GM21786 (cell line): ENCODE measurements around the gene FREY1.
"Not testable (repeated sequence)": the region's sequence is repeated elsewhere in the genome, so short reads cannot be mapped to it uniquely, and the experiment has no call there.

Experiments
- ATAC-seq: cut with Tn5 transposase; IDR thresholded peaks from one replicate; pipeline ENCODE4 v1.9.1; 2021; ENCODE audit not compliant: unreplicated experiment

Gene FREY1

DNA sequence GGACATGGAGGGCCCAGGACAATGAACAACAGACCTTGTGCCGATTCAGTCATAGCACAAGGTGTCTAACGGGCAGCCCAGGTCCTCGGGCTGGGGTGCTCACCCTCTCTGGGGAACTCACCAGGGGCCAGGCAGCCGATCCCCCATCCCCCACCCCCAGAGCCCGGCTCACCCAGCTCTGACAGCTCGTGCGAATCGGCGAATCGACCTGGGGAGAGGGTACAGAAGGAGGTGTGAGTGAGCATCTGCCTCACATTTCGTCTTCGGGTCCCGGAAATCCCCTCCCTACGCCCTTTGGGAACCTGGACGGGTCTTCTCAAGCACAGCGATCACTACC is 10.2 kb upstream of the FREY1 start:
- ATAC-seq = no peak

DNA sequence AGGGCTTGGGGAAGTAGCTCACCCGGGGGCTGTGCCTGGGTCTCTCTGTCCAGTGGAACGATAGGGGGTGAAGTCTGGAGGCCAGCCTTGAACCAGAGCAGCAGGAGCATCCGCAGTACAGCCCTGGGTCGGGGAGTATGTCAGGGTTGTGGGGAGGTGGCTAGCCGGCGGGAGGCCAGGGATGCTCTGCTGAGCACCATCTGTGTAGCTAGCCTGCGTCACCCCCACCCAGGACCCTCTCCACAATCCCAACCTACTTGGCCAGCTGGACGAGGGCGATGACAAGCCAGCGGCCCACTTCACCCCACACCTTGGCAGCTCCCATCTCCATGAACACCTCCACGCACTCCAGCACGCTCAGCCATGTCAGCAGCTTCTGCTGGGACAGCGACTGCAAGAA is 8.4 kb upstream of the FREY1 start:
- no peak for ATAC-seq

DNA sequence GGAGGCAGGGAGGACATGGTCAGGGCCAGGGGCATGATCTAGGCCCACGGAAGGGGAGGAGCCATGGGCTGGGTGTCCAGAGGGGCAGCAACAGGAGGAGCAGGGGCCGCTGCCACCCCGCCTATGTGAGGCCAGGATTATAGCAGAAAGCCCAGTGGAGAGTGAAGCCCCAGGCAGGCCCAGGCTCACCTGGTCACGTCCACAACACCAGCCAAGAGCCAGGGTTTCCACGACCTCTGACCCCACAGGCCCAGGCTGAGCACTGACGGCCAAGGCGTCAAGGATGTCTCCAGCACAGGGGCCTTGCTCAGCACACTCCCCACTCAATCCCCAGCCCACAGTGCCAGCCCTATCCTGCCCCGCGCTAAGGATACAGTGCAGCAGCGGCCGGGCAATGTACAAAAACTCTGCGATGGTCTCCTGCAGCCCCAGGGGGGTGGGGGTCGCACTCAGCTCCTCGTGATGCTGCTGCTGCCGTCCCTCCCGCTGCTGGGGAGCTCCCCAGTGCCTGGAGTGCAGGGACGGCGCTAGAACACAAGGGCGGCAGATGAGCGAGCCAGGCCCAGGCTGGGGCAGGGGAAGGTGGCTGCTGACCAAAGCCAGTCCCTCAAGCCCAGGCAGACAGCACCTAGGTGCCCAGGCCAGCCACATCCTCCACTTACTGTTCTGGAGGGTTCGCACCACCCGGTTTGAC is 7.0 kb upstream of the FREY1 start:
- no peak for ATAC-seq

DNA sequence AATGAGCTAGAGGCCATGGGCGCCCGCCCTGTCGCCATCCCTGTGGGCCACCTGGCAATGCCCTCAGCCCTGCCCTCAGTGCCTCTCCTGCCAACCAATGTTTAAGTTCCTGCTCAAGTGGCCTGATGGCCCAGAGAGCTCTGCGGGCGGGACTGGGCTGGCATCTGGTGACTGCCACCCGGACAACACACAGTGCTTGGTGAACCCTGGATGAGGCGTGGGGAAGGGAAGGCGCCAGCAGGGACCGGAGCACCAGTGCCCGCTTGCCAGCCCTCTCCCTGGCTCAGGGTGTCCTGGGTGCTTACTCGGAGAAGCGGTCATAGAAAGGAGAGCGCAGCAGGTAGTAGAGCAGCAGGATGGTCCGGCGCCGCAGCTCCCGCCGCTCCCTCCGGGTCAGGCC is 6.4 kb upstream of the FREY1 start:
- ATAC-seq = no peak

DNA sequence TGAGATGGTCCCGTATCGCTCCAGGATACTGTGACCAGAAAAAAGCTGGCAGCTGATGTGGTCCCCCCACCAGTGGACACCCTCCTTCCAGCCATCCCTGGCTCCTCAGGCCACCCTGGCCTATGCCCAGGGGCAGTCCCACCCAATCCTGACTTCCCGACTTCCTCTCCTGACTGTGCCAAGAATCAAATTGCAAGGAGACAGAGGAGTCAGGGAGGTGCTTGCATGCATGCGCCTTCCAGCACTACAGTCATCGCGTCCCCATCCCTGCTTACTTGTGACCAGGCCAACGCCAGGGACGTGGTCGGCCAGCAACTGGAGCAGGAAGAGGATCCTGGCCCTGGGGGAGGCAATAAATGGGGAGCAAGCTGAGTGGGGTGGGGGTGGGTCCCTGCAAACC is 3.6 kb upstream of the FREY1 start:
- no peak for ATAC-seq

DNA sequence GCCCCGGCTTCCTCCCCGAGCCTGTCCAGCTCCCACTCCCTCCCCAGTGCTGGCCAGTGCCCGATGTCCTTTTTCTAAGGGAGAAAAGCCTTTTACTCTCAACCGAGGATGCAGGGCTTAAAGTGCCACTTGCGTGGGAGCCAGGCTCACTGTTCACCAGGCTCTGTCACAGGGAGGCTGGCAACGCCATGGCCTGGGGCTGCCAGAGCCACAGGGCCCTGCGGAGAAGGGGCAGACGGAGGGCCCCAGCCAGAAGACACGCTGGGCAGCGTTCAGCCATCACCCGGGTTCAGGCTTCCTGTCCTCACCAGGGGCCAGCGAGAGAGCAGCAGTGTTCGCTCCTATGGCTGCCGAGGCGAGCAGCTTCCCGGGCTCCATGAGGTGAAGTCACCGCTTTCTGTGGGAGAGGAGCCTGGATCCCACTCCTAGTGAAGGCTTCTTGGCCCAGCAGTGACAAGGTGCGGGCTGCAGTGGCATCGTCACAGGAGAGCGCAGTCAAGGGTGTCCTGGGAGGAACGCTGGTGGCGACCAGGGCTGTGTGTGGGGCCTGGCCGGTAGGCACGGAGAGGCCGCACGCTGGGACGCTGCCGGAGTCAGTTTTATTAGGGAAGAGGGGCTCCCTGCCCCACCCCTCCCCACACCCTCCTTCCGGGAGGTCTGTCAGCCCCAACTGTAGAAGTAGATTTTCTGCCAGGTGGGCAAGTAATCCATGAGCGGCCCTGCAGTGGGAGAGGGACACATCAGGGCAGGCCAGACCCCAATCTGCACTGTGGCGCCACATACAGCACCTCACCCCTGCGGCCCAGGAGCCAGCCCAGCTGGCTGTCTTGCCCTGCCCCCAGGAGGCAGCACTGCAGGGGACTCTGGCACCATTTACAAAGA is 2.8 kb upstream of the FREY1 start:
- no peak for ATAC-seq

DNA sequence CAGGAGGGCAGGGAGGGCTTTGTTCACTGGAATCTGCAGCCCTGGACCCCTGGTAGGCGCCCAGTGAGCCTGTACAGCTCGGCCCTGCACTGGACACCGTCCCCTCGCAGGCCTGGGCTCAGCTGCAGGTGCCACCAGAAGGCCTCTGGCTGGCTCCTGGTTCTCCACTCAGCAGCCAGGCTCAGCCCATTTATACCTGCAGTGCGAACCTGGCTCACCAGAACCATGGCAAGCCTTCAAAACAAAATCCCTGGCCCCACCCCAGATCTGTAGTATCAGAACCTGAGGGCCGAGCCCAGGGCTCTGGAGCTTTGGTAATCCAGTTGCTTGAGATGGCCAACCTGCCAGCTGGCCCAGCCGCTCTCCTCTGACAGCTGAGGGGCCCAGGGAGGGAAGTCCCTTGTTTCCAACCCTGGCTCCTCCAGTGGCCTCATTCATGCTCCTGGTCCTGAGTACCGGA is 870 bp upstream of the FREY1 start:
- no peak for ATAC-seq

DNA sequence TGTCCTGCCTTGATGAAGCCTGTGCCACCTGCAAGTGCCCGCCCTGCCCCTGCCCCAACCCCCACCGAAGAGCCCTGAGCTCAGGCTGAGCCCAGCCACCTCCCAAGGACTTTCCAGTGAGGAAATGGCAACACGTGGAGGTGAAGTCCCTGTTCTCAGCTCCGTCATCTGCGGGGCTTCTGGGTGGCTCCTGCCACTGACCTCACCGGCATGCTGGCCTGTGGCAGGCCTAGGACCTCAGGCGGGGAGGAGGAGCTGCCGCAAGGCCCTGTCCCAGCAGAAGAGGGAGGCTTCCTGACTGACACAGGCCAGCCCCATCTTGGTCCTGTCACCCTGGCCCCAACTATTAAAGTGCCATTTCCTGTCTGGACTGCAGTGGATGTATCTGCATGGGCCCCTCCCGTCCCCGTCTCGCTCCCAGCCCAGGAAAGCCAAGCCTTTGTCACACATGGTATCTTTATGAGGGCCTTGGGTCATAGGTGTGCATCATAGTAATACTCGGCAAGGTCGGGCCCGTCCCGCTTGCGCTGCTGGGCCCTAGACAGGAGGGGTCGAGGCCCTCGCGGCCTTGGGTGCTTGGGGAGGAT is 882 bp downstream of the FREY1 start:
- no peak for ATAC-seq

DNA sequence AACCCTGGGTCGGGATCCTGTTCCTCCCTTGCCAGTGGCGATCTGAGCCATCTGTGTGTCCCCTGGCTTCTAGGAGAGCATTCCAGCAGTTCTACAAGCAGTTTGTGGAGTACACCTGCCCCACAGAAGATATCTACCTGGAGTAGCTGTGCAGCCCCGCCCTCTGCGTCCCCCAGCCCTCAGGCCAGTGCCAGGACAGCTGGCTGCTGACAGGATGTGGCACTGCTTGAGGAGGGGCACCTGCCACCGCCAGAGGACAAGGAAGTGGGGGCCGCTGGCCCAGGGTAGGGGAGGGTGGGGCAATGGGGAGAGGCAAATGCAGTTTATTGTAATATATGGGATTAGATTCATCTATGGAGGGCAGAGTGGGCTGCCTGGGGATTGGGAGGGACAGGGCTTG is 1.5 kb downstream of the FREY1 start:
- ATAC-seq = not testable (repeated sequence)

DNA sequence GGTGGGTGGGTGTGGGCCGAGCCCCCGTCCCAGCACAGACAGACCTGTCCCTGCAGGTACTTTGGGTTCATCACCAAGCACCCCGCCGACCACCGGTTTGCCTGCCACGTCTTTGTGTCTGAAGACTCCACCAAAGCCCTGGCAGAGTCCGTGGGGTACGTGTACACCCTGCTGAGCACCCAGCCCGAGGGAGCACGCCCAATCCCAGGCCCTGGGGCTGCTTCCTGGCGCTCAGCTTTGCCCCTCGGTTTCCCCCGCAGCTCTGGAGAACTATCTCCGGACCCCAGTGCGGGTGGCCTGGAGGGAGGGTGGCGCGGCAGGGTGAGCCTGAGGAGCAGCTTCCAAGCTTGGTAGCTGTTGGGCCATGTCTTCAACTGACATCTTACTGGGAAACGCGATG is 2.0 kb downstream of the FREY1 start:
- no peak for ATAC-seq

DNA sequence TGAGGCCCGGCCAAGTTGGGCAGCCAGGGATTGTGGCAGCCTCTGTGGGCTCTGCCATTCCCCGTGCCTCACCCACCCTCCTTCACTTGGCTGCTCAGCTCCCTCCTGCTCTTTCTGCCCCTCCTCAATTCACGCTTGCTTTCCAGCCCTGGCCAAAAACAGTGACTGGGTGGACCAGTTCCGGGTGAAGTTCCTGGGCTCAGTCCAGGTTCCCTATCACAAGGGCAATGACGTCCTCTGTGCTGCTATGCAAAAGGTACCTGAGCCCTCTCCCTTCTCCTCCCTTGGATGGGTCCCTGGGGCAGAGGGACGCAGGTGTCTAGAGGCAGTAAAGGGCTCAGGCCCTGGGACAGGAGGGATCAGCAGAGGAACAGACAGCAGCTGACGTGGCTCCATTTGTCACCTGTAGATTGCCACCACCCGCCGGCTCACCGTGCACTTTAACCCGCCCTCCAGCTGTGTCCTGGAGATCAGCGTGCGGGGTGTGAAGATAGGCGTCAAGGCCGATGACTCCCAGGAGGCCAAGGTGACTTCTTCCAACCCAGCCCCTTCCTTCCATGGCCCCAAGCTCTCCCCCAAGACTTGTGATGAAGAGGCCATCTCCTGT is 2.7 kb downstream of the FREY1 start:
- no peak for ATAC-seq

DNA sequence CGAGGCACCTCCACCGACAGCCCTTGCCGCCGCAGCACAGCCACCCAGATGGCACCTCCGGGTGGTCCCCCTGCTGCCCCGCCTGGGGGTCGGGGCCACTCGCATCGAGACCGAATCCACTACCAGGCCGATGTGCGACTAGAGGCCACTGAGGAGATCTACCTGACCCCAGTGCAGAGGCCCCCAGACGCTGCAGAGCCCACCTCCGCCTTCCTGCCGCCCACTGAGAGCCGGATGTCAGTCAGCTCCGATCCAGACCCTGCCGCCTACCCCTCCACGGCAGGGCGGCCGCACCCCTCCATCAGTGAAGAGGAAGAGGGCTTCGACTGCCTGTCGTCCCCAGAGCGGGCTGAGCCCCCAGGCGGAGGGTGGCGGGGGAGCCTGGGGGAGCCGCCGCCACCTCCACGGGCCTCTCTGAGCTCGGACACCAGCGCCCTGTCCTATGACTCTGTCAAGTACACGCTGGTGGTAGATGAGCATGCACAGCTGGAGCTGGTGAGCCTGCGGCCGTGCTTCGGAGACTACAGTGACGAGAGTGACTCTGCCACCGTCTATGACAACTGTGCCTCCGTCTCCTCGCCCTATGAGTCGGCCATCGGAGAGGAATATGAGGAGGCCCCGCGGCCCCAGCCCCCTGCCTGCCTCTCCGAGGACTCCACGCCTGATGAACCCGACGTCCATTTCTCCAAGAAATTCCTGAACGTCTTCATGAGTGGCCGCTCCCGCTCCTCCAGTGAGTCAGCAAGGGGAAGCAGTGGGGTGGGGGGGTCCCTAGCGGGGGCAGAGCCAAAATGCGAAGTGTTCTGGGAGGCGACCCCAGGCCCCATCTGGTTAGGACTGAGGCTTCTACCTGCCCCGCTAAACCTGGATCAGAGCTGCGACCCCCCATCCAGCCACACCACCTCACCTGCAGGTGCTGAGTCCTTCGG is 4.4 kb downstream of the FREY1 start:
- ATAC-seq = no peak

DNA sequence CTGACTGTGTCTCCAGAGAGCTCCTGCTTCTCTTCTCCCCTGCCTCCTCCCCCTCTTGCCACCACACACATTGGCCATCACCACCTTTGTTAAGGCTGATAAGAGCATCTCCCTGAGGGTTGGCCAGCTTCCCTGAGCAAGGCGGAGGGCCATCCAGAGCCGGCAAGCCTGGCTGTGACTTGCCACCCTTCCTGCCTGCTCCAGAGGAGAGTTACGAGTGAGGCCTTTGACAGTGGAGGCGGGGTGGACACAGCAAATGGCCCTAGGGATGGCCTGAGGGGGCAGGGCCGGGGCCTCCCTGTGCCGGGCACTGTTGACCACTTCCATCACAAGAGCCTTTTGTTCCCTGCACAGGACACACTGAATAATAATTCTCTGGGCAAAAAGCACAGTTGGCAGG is 5.4 kb downstream of the FREY1 start:
- no peak for ATAC-seq

DNA sequence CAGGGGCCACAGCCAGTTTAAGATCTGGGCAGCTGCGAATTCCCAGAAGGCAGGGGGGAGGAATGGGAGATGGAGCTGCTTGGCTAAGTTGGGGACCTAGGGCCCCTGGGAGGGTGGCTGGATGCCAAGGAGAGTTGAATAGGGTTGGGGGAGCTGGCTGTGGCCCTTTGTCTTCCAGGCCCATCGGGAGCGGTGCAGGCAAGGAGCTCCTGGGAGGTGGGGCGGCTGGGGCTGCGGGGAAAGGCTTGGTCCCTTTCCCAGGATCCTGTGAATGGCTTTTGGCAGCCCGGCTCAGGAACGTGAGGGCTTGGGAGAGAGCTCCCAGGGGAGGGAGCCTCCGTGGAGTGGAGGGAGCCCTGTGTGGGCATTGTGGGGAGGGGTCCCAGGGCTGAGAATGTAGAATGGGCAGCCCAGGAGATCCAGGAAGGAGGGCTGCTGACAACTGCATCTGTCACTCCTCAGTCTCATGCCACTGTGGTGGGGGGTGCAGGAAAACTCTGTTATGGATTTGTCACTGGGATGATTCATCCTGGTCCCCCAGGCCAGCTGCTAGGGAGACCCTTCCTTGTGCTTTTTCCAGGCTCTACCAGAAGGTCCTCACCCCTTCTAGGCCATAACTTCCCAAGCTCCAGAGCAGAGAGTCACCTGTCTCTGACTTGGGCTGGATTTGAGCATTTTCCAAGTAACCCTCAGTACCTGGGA is 6.0 kb downstream of the FREY1 start:
- ATAC-seq = no peak

DNA sequence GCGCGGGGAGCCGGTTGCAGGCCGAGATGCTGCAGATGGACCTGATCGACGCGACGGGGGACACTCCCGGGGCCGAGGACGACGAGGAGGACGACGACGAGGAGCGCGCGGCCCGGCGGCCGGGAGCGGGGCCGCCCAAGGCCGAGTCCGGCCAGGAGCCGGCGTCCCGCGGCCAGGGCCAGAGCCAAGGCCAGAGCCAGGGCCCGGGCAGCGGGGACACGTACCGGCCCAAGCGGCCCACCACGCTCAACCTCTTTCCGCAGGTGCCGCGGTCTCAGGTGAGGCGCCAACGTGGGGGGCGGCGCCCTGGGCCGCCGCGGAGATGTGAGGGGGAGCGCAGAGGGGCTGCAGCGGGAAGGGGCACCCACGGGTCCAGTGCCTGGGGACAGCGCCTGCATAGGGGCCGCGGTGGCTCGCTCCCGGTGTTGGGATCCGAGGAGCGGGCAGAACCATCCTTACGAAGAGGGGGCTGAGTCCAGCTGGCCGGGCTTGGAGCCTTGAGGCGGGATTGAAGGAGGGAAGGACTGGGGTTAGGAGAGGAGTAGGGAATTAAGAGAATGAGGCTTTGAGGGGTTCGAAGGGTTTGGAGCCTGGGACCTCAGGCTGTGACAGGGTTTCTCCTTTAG is 6.8 kb downstream of the FREY1 start:
- not testable (repeated sequence) for ATAC-seq

DNA sequence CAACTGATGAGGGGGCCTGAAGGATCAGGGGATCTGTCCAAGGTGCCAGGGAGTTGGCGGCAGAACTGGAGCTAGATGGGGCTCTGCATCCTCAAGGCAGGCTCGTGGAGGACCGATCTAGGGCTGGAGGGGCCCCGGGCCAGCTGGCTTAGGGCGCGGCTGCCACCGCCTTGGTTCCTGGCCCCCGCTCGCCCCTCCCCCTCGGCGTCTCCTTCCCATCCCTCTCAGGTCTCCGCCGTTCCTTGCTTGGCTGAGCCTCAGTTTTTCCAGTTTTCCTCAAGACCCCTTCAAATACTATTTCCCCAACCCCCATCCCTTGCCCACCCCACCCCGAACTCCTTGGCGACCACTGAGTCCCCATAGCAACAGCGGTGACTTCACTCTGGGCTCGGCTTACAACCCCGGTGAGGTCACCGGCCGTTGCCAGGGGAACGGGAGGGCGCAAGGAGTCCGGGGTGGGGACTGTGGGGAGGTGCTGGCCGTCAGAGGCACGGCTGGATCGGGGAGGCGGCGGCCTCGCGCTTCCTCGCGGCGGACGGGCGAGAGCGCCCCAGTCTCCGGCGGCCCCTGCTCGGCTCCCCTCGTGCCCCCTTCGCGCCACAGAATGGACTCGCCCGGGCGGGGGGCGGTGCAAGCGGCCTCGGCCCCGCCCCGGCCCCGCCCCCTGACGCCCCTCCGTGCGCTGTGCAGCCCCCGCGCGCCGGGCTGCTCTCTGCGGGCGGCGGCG is 7.5 kb downstream of the FREY1 start:
- ATAC-seq = peak; percentile 59

DNA sequence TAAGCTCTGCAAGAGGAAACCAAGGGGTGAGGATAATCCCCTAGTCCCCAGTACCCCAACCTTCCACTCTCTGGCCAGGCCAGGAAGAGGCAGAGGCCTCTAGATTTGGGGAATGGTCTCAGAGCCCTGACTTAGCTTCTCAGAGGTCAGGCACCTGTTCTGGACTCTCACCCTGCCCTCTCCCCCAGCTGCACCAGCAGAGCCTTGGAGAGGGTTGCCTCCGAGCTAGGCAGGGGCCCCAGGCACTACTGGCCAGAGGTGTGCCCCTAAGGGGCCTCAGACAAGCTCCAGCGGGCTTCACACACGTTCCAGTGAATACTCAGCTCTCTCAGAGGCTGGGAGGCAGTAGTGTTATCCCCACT is 8.0 kb downstream of the FREY1 start:
- ATAC-seq = no peak

DNA sequence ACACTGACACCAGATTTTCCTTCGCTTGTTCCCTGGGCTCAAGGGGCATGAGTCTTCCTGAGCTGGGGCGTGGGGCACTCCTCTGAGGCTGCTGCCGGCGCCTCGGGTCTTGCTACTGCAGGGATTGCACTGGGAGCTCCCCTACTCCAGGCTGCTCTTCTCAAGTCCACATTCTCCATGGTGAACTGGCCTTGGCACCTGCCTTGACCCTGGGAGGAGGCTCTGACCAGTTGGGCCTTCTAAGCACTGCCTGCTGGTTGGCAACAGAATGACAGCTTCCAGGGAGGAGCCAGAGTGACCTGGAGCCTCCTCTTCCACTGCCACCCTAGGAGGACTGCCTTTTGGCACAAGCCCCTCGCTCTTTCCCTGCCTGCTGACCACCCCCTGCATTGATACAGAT is 9.5 kb downstream of the FREY1 start:
- no peak for ATAC-seq

DNA sequence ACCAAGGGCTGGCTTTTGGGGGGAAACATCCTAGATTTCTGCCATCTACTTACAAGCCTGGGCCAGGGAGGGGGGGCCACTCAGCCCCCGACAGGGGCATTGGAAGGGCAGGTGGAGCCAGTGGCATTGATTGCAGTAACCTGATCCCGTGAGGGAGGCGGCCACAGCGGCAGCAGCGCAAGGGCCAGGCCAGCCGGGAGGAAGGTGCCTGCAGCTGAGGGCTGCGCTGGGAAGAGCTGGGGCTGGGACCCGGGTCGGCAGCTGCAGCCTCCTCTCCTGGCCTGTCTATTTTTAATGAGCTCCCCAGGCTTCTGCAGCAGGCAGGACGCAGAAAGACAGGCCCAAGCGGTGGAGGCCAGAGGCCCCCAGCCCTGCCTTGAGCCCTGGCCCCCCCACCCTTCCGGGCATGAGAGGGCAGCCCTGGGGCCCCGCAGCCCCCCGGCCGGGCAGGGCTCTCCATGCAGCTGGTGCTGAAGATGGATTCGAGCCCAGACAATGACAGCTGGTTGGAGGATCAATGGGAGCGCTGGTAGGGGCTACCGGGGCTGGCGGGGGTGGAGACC is 10.6 kb downstream of the FREY1 start:
- ATAC-seq = no peak
